ENCODE data around the gene MYO1E. TPM values are rescaled to one million over a fixed set of nuclear protein-coding genes. Genes with fewer than 3 reads are reported as not detected.
A peak's percentile ranks its signal among the peaks of the same experiment; 100 is the strongest.

MYO1E gene
- total RNA-seq, 1 donor from 2014 or later = 190 TPM

DNA sequence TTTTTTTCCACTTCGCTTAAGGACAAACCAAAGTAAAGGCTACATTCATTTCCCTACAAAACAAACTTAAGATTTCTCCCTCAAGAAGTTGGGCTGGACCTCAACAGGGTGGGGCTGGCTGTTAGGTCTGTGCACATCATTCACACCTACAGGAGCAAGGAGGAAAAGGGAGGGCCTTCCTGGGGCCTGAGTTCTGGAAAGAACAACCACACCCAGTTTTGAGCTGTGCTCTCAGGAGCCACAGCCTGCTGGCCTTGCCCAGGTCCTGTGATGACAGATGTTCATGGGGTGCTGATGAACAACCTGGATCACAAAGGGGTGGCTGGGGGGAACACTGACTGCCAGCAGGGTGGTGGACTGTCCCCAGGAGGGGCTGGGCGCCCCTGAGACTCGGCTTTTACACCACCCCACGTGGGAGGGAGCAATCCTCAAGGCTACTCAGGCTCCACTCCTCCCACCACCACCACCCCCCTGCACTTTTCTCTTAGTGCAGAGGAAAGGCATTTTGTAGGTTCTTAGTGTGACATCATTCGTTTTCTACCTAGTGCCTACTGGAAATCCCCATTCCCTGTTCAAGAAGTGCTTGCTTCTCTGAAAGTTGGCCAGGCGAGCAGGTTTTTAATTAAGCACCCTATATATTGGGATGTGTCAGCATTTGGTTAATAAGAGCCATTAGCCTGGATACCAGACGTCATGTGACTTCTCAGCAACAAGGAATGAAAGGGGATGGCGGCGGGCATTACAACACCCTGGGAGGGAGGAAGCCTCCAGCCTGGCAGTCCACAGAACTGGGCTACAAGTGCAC, 232.0 kb downstream of the MYO1E start:
- Histone ChIP-seq H3K36me3 (ENCODE audit: control insufficient read depth, insufficient read depth, low read length) (peaks cover 4% of the 10 kb centered on the region), H3K4me3 (ENCODE audit: low read depth, low read length) (no peak overlapping the region), H3K27me3 (ENCODE audit: control insufficient read depth, insufficient read depth, low read length) (no peaks in the 10 kb centered on the region)
- peak; percentile 32 for DNase-seq (ENCODE audit: low read depth)
- TF ChIP-seq, protein P1, sequence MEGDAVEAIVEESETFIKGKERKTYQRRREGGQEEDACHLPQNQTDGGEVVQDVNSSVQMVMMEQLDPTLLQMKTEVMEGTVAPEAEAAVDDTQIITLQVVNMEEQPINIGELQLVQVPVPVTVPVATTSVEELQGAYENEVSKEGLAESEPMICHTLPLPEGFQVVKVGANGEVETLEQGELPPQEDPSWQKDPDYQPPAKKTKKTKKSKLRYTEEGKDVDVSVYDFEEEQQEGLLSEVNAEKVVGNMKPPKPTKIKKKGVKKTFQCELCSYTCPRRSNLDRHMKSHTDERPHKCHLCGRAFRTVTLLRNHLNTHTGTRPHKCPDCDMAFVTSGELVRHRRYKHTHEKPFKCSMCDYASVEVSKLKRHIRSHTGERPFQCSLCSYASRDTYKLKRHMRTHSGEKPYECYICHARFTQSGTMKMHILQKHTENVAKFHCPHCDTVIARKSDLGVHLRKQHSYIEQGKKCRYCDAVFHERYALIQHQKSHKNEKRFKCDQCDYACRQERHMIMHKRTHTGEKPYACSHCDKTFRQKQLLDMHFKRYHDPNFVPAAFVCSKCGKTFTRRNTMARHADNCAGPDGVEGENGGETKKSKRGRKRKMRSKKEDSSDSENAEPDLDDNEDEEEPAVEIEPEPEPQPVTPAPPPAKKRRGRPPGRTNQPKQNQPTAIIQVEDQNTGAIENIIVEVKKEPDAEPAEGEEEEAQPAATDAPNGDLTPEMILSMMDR (IDR thresholded peaks at IDR 0.05; ENCODE audit: insufficient read depth, low read length, poor library complexity, severe bottlenecking) = no peak

DNA sequence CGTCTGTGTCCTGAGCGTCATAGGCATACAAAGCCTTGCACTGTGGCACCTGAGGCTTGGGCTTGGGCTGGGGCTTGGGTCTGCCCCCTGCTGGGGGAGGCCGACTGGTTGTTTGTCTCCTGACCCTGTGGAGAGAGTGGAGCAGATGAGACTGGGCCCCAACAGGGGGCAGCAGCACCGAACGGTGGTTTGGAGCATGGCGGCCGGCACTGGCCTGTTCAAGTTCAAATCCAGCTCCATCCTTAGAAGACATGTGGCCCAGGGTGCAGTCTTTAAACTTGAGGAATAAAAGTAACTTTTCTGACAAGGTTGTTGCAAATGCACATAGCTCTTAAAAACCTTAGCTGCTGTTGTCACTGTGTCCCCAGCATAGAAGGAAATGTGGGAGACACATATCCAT, 234.4 kb downstream of the MYO1E start:
- Histone ChIP-seq H3K4me3 (ENCODE audit: low read depth, low read length) (no peak overlapping the region), H3K36me3 (ENCODE audit: control insufficient read depth, insufficient read depth, low read length) (peaks cover 4% of the 10 kb centered on the region), H3K27me3 (ENCODE audit: control insufficient read depth, insufficient read depth, low read length) (no peaks in the 10 kb centered on the region)
- TF ChIP-seq, protein P1 (IDR thresholded peaks at IDR 0.05; ENCODE audit: insufficient read depth, low read length, poor library complexity, severe bottlenecking) = peak; percentile 85
- no peak for DNase-seq (ENCODE audit: low read depth)

DNA sequence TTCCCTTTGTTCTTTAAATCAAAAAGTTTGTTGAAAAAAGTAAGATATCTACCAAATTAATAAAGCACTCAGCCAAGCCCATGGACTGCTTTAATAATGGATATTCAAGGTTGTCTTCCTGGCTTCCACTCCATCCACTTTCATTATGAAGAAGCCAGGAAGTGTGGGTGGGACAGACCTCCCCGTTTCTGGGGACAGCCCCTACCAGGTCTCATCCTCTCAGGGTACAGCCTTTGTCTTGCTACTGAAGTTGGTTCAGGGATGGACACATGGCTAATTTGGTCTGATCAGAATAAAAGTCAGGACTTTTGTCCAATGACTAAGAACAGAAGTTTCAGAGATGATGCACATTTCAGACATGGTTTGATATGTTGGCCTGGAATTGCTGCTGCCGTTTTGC, 235.1 kb downstream of the MYO1E start:
- Histone ChIP-seq H3K27me3 (ENCODE audit: control insufficient read depth, insufficient read depth, low read length) (no peaks in the 10 kb centered on the region), H3K4me3 (ENCODE audit: low read depth, low read length) (no peak overlapping the region), H3K36me3 (ENCODE audit: control insufficient read depth, insufficient read depth, low read length) (peaks cover 4% of the 10 kb centered on the region)
- no peak for DNase-seq (ENCODE audit: low read depth)
- TF ChIP-seq, protein P1 (IDR thresholded peaks at IDR 0.05; ENCODE audit: insufficient read depth, low read length, poor library complexity, severe bottlenecking) = no peak

DNA sequence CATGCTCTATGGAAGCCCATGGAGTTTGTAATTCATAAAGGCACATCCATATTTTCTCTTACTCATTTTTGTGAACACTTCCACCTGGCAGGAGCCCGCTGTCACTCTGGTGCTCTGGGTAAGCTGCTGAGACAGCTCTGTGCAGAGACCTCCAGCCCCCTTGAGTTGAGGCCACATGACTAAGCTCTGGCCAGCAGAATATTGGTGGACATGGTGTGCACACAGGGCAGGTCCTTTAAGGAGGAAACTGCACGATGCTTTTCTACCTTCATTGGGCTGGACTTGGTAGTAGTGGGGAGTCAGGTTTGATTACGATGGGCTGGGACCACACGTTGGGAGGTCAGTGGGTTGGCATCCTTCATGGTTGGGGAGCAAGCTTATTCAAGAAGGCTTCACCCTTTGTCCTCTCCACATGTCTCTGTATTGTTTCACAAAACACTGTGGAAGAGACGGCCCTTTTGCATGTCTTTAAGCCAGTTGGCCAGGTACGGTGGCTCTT, 238.7 kb downstream of the MYO1E start:
- TF ChIP-seq, protein P1 (IDR thresholded peaks at IDR 0.05; ENCODE audit: insufficient read depth, low read length, poor library complexity, severe bottlenecking) = no peak

DNA sequence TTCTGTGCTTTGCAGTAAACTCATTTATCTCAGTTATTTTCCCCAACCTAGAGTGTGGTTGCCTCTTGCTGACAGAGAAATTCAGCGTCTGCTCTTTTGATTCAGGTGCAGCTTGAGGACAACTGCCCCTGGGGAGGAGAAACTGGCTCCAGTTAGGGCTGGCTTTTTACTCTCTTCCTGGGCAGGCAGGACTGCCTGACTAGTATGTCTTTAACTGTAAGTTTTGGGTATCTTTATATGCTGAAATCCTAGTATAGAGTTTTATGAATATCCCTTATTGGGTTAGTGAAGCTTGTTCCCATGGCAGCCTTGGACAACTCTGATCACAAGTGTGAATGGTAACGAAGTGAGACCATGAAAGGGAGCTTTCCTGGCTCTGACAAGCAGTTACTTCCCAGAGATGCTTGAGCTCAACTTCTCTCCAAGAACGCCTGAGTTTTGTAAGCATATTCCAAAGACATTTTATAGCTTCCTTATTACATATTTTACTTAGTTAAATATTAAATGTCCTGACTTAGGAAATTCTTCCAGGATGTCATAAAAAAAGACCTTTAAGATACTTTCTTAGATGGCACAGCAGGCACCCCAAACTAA, 240.6 kb downstream of the MYO1E start:
- Histone ChIP-seq H3K4me3 (ENCODE audit: low read depth, low read length) (no peak overlapping the region), H3K36me3 (ENCODE audit: control insufficient read depth, insufficient read depth, low read length) (peaks cover 4% of the 10 kb centered on the region), H3K27me3 (ENCODE audit: control insufficient read depth, insufficient read depth, low read length) (no peaks in the 10 kb centered on the region)
- DNase-seq (ENCODE audit: low read depth) = no peak
- TF ChIP-seq, protein P1 (IDR thresholded peaks at IDR 0.05; ENCODE audit: insufficient read depth, low read length, poor library complexity, severe bottlenecking) = no peak

More for the DNA sequence above, 238.7 kb downstream of the MYO1E start:
- peaks cover 4% of the 10 kb centered on the region for H3K36me3 ChIP-seq (ENCODE audit: control insufficient read depth, insufficient read depth, low read length)
- no peaks in the 10 kb centered on the region for H3K27me3 ChIP-seq (ENCODE audit: control insufficient read depth, insufficient read depth, low read length)
- no peak for DNase-seq (ENCODE audit: low read depth)
- H3K4me3 ChIP-seq (ENCODE audit: low read depth, low read length) = no peak overlapping the region
